ENCODE measurements around the gene TIMP2. TPM values are rescaled to one million over a fixed set of nuclear protein-coding genes. Genes with fewer than 3 reads are reported as not detected.

Gene TIMP2
- total RNA-seq, 1 donor from 2014 or later, result 109 TPM

GRCh38 chr17:78806451-78806850, 118.7 kb downstream of the TIMP2 start:
- Mint-ChIP-seq H3K4me1 (peaks cover 4% of the 10 kb centered on the region), H3K27ac (no peak overlapping the region), H3K4me3 (no peak overlapping the region), H3K9me3 (no peaks in the 10 kb centered on the region), H3K27me3 (ENCODE audit: low read depth) (no peaks in the 10 kb centered on the region), H3K36me3 (peaks cover 58% of the 10 kb centered on the region)
- TF ChIP-seq, protein P1, sequence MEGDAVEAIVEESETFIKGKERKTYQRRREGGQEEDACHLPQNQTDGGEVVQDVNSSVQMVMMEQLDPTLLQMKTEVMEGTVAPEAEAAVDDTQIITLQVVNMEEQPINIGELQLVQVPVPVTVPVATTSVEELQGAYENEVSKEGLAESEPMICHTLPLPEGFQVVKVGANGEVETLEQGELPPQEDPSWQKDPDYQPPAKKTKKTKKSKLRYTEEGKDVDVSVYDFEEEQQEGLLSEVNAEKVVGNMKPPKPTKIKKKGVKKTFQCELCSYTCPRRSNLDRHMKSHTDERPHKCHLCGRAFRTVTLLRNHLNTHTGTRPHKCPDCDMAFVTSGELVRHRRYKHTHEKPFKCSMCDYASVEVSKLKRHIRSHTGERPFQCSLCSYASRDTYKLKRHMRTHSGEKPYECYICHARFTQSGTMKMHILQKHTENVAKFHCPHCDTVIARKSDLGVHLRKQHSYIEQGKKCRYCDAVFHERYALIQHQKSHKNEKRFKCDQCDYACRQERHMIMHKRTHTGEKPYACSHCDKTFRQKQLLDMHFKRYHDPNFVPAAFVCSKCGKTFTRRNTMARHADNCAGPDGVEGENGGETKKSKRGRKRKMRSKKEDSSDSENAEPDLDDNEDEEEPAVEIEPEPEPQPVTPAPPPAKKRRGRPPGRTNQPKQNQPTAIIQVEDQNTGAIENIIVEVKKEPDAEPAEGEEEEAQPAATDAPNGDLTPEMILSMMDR (IDR thresholded peaks at IDR 0.05; ENCODE audit: unreplicated experiment), result no peak
- DNase-seq (ENCODE audit: low spot score in 2 of 2, unreplicated experiment in 2 of 2), result no peak

GRCh38 chr17:78805301-78805700, 119.9 kb downstream of the TIMP2 start:
- DNase-seq (ENCODE audit: low spot score in 2 of 2, unreplicated experiment in 2 of 2), result no peak
- Mint-ChIP-seq H3K4me3 (no peak overlapping the region), H3K27ac (no peak overlapping the region), H3K9me3 (no peaks in the 10 kb centered on the region), H3K27me3 (ENCODE audit: low read depth) (no peaks in the 10 kb centered on the region), H3K4me1 (peaks cover 8% of the 10 kb centered on the region), H3K36me3 (peaks cover 53% of the 10 kb centered on the region)
- TF ChIP-seq, protein P1 (IDR thresholded peaks at IDR 0.05; ENCODE audit: unreplicated experiment), result no peak

- H3K9me3 Mint-ChIP-seq, result no peaks in the 10 kb centered on the region
- H3K4me3 Mint-ChIP-seq, result no peak overlapping the region
- H3K27me3 Mint-ChIP-seq (ENCODE audit: low read depth), result no peaks in the 10 kb centered on the region
- TF ChIP-seq, protein P1 (IDR thresholded peaks at IDR 0.05; ENCODE audit: unreplicated experiment), result no peak
- H3K36me3 Mint-ChIP-seq, result peaks cover 54% of the 10 kb centered on the region
- peaks cover 8% of the 10 kb centered on the region for H3K4me1 Mint-ChIP-seq
- no peak overlapping the region for H3K27ac Mint-ChIP-seq
- DNase-seq (ENCODE audit: low spot score in 2 of 2, unreplicated experiment in 2 of 2), result no peak
These were observed 120.4 kb downstream of the TIMP2 start for GRCh38 chr17:78804777-78805176.

DNA sequence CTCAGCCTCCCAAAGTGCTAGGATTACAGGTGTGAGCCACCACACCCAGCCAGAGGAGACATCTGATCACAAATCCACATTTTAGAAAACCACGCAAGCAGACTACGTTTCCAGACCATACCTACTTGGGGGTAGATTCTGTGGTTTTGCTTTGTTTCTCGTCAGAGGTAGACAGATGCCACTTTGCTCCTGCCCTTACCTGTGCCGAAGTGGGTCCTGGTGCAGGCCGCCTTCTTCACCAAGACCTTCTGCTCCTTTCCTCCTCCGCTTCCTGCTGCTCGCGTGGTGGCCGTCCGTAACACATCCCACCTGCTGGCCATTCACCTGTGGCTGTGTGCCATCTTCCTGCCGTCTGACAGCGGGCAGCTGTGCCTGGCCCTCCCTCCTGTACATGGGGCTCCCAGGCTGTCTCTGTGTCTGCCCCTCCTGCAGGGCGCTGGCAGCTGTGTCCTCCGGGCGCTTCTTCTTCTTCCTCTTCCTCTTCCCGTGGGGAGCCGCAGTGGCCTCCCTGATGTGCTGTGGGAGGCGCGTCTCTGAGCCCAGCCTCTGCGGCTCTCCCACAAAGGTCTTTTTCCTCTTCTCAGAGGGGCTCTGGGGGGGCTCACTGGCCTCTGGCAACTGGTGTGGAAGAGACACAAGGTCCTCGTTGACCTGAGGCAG, 121.9 kb downstream of the TIMP2 start:
- Mint-ChIP-seq H3K27ac (no peak overlapping the region), H3K4me3 (no peak overlapping the region), H3K27me3 (ENCODE audit: low read depth) (no peaks in the 10 kb centered on the region), H3K36me3 (peaks cover 55% of the 10 kb centered on the region), H3K9me3 (no peaks in the 10 kb centered on the region), H3K4me1 (peaks cover 8% of the 10 kb centered on the region)
- TF ChIP-seq, protein P1 (IDR thresholded peaks at IDR 0.05; ENCODE audit: unreplicated experiment), result no peak
- no peak for DNase-seq (ENCODE audit: low spot score in 2 of 2, unreplicated experiment in 2 of 2)

Other genes with a start within 250 kb of the TIMP2 start
- 40.3 to 44.3 TPM (median 42.8 TPM) in 3 replicates for gene CYTH1, start 143.1 kb downstream of the TIMP2 start, total RNA-seq
- 62.0 to 63.0 TPM (median 62.5 TPM) in 3 replicates for gene USP36, start 84.6 kb downstream of the TIMP2 start, total RNA-seq
- 3.2 to 4.2 TPM (median 3.8 TPM) in 3 replicates for gene CEP295NL, start 22.2 kb downstream of the TIMP2 start, total RNA-seq
- 373 to 393 TPM (median 375 TPM) in 3 replicates for gene LGALS3BP, start 54.5 kb upstream of the TIMP2 start, total RNA-seq
- gene CANT1, start 84.4 kb upstream of the TIMP2 start, total RNA-seq, result 64.2 to 79.3 TPM (median 68.2 TPM) in 3 replicates
- gene C1QTNF1, start 98.8 kb upstream of the TIMP2 start, total RNA-seq, result 21.9 to 22.1 TPM (median 22.1 TPM) in 3 replicates
- 72.5 to 77.7 TPM (median 76.2 TPM) in 3 replicates for gene ENGASE, start 149.4 kb upstream of the TIMP2 start, total RNA-seq